HepG2 (cell line): ENCODE measurements around the gene CYP27B1. TPM values are rescaled to one million over a fixed set of nuclear protein-coding genes. Genes with fewer than 3 reads are reported as not detected.
A peak's percentile ranks its signal among the peaks of the same experiment; 100 is the strongest.

ENCODE experiments used
- AGO2 ChIP-seq: fragments of 200-400 bp; formaldehyde crosslinking; optimal IDR thresholded peaks from 2 replicates; pipeline ENCODE3; 2017; ENCODE audit warnings: mild to moderate bottlenecking, low read depth, low read length, moderate library complexity
- CCAR2 ChIP-seq: fragments of 200-400 bp; formaldehyde crosslinking; optimal IDR thresholded peaks from 2 replicates; pipeline ENCODE3; 2018; ENCODE audit warnings: low read depth, mild to moderate bottlenecking, low read length, moderate library complexity
- HNF1B ChIP-seq: sonication (generic); formaldehyde crosslinking; IDR thresholded peaks from 2 replicates; pipeline ENCODE4 v1.5.1; 2020; ENCODE audit warnings: mild to moderate bottlenecking, moderate library complexity, missing genetic modification reagents
- KDM5B ChIP-seq: sonication (generic); formaldehyde crosslinking; IDR thresholded peaks from 2 replicates; pipeline ENCODE4 v1.4.0; 2020; ENCODE audit warnings: missing genetic modification reagents, mild to moderate bottlenecking, borderline replicate concordance
- MED1 ChIP-seq: sonication (generic); formaldehyde crosslinking; IDR thresholded peaks from 2 replicates; pipeline ENCODE4 v1.4.0; 2020; ENCODE audit warnings: missing genetic modification reagents
- MXD4 ChIP-seq: IDR thresholded peaks from 2 replicates; pipeline ENCODE4 v1.6.1; 2016; ENCODE audit warnings: mild to moderate bottlenecking, missing biosample characterization, missing genetic modification reagents
- POLR2A ChIP-seq, 2 experiments: IDR thresholded peaks; 2 replicates each; pipeline ENCODE4 v1.6.1; 2011; ENCODE audit warnings: low read depth in 2 of 2, low read length in 2 of 2, mild to moderate bottlenecking in 1 of 2, moderate library complexity in 1 of 2; ENCODE audit not compliant: insufficient read depth in 1 of 2
- SOX5 ChIP-seq: IDR thresholded peaks from 2 replicates; pipeline ENCODE4 v1.6.1; 2016; ENCODE audit warnings: borderline replicate concordance
- TIGD3 ChIP-seq: sonication (generic); formaldehyde crosslinking; IDR thresholded peaks from 2 replicates; pipeline ENCODE4 v1.5.1; 2020; ENCODE audit warnings: mild to moderate bottlenecking, missing genetic modification reagents, borderline replicate concordance
- ZBTB46 ChIP-seq: sonication (generic); formaldehyde crosslinking; IDR thresholded peaks from 2 replicates; pipeline ENCODE4 v1.4.0; 2020; ENCODE audit warnings: mild to moderate bottlenecking, missing genetic modification reagents, borderline replicate concordance
- ZNF3 ChIP-seq: IDR thresholded peaks from 2 replicates; pipeline ENCODE4 v1.7.0; 2017; ENCODE audit warnings: inconsistent platforms
- ZSCAN31 ChIP-seq: sonication (generic); formaldehyde crosslinking; IDR thresholded peaks from 2 replicates; pipeline ENCODE4 v1.5.0; 2020; ENCODE audit warnings: low read depth, mild to moderate bottlenecking, missing genetic modification reagents
- polyA plus RNA-seq, 8 experiments: library from polyadenylated mRNA; depleted of rRNA in 3 of 8; stranded (reverse) in 7 of 8; unstranded in 1 of 8; fragments of >200 nt; fragmentation: Illumina TruSeq in 4 of 8; extraction: Trizol in 4 of 8; gene quantifications; 2 replicates each; pipeline versions ENCODE4 v1.2.1 to v1.2.3, GENCODE V29; 2011 to 2016; ENCODE audit warnings: low read depth in 4 of 8, missing spikeins in 1 of 8, mixed read lengths in 1 of 8; ENCODE audit not compliant: insufficient read depth in 1 of 8
- total RNA-seq, 5 experiments: library from RNA; depleted of rRNA; stranded (reverse); fragments of >200 nt; fragmentation: Illumina TruSeq; extraction: Trizol; gene quantifications; 2 replicates each; pipeline ENCODE4 v1.2.3, GENCODE V29; 2016; ENCODE audit warnings: low read depth in 1 of 5
- TF ChIP-seq, protein P1 (sequence below): sonication (generic); formaldehyde crosslinking; IDR thresholded peaks from 2 replicates; pipeline ENCODE4 v1.5.0; 2020; ENCODE audit warnings: missing genetic modification reagents, mild to moderate bottlenecking, borderline replicate concordance
- TF ChIP-seq, protein P2 (sequence below): sonication (generic); formaldehyde crosslinking; conservative IDR thresholded peaks from 2 replicates; pipeline ENCODE4 v1.8.0; 2022; ENCODE audit warnings: low read depth, missing genetic modification reagents
- TF ChIP-seq, protein P3 (sequence below): IDR thresholded peaks from 2 replicates; pipeline ENCODE4 v1.6.1; 2012; ENCODE audit warnings: inconsistent platforms
- TF ChIP-seq, protein P4 (sequence below): sonication (generic); formaldehyde crosslinking; IDR thresholded peaks from 2 replicates; pipeline ENCODE4 v1.5.1; 2020; ENCODE audit warnings: mild to moderate bottlenecking, missing genetic modification reagents

CYP27B1 gene
- total and polyA plus RNA-seq, 2 of the 13 experiments (the other 11 are each of a cell fraction or from before 2014, with no cell fraction given), result 2.3 to 3.0 TPM

DNA sequence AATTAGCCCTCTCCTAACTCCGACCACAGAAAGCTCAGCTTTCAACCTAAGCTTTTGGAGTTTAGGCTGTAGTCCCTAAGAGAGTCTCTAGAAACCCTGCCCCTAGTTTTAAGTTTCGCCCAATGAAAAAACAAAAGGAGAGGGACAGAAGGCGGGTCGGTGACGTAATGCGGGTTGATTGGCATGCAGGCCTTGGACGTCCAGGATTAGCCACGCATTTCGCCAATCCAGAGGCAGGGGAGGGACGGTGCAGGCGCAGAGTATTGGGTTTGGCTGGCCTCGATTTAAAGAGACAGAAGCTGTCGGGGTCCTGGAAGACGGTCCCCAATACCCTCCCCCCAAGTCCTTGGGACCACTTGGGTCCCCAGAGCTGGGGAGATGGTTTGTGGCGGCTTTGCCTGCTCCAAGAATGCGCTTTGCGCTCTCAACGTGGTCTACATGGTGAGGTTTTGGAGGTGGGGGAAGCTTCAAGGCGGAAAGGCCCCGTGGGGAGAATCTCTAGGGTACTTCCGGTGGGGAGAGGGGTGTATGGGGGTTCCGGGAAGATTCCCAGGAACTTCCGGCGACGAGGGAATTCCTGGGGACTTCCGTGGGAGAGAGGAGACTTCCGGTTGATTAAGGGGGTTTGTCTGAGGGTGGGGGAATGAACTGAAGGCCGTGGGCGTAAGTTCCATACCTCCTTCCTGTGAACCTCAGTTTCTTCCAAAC is 21.9 kb downstream of the CYP27B1 start, which contains the start of gene TSPAN31 (continued):
- 0 out of 2 replicates have a peak, but pooled peaks have one; percentile 36 for TF ChIP-seq HNF1B (CRISPR knock-in tag)
- TF ChIP-seq POLR2A (IDR thresholded peaks at IDR 0.05; ENCODE audit: insufficient read depth in 1 of 2, low read depth in 2 of 2, low read length in 2 of 2), result peak; percentile 57 to 66
- TF ChIP-seq, protein P1, sequence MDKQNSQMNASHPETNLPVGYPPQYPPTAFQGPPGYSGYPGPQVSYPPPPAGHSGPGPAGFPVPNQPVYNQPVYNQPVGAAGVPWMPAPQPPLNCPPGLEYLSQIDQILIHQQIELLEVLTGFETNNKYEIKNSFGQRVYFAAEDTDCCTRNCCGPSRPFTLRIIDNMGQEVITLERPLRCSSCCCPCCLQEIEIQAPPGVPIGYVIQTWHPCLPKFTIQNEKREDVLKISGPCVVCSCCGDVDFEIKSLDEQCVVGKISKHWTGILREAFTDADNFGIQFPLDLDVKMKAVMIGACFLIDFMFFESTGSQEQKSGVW, result no peak
- peak; percentile 61; the same call in 1 of the 2 replicates for TF ChIP-seq KDM5B
- TF ChIP-seq, protein P2, sequence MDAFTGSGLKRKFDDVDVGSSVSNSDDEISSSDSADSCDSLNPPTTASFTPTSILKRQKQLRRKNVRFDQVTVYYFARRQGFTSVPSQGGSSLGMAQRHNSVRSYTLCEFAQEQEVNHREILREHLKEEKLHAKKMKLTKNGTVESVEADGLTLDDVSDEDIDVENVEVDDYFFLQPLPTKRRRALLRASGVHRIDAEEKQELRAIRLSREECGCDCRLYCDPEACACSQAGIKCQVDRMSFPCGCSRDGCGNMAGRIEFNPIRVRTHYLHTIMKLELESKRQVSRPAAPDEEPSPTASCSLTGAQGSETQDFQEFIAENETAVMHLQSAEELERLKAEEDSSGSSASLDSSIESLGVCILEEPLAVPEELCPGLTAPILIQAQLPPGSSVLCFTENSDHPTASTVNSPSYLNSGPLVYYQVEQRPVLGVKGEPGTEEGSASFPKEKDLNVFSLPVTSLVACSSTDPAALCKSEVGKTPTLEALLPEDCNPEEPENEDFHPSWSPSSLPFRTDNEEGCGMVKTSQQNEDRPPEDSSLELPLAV, result no peak
- 0 out of 2 replicates have a peak, but pooled peaks have one; percentile 25 for TF ChIP-seq MED1
- no peak for TF ChIP-seq TIGD3 (CRISPR knock-in tag)
- TF ChIP-seq SOX5 (CRISPR knock-in tag), result peak; percentile 13; the same call in 1 of the 2 replicates
- TF ChIP-seq MXD4 (CRISPR knock-in tag), result no peak
- TF ChIP-seq, protein P3, sequence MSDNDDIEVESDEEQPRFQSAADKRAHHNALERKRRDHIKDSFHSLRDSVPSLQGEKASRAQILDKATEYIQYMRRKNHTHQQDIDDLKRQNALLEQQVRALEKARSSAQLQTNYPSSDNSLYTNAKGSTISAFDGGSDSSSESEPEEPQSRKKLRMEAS, result peak; percentile 73
- peak; percentile 81 for TF ChIP-seq AGO2
- TF ChIP-seq ZBTB46 (CRISPR knock-in tag), result no peak
- 0 out of 2 replicates have a peak, but pooled peaks have one; percentile 9 for TF ChIP-seq ZSCAN31
- TF ChIP-seq CCAR2, result no peak
- 0 out of 2 replicates have a peak, but pooled peaks have one; percentile 19 for TF ChIP-seq ZNF3
- TF ChIP-seq, protein P4, sequence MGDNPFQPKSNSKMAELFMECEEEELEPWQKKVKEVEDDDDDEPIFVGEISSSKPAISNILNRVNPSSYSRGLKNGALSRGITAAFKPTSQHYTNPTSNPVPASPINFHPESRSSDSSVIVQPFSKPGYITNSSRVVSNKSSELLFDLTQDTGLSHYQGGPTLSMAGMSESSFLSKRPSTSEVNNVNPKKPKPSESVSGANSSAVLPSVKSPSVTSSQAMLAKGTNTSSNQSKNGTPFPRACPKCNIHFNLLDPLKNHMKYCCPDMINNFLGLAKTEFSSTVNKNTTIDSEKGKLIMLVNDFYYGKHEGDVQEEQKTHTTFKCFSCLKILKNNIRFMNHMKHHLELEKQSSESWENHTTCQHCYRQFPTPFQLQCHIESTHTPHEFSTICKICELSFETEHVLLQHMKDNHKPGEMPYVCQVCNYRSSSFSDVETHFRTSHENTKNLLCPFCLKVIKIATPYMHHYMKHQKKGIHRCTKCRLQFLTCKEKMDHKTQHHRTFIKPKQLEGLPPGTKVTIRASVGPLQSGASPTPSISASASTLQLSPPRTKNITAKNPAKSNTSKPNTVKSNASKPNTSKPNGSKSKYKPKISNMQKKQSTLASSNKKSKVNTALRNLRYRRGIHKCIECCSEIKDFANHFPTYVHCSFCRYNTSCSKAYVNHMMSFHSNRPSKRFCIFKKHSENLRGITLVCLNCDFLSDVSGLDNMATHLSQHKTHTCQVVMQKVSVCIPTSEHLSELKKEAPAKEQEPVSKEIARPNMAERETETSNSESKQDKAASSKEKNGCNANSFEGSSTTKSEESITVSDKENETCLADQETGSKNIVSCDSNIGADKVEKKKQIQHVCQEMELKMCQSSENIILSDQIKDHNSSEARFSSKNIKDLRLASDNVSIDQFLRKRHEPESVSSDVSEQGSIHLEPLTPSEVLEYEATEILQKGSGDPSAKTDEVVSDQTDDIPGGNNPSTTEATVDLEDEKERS (CRISPR knock-in tag), result no peak
